ENCODE results near the gene E2F7. TPM values are rescaled to one million over a fixed set of nuclear protein-coding genes. Genes with fewer than 3 reads are reported as not detected.

Gene E2F7
- total RNA-seq, 1 donor from 2014 or later, result 1.7 TPM

DNA sequence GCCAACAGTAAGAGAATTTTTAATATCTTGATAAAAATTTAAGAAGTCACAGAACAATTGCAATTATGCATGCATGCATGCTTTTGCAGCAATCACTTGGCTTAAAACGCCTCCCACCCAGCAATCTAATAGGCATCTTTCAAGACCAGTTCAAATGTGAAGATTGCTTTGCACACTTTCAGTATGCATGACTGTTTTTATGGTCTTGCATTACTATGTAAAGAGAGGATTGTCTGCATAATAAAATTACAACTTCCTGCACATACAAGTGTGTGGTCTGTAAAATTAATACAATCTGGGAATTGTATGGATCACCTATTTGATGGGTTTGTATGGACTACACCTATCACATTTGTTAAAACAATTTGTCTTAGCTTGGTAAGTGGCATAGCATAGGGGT, 48.8 kb downstream of the E2F7 start:
- no peak for DNase-seq (ENCODE audit: low spot score)

DNA sequence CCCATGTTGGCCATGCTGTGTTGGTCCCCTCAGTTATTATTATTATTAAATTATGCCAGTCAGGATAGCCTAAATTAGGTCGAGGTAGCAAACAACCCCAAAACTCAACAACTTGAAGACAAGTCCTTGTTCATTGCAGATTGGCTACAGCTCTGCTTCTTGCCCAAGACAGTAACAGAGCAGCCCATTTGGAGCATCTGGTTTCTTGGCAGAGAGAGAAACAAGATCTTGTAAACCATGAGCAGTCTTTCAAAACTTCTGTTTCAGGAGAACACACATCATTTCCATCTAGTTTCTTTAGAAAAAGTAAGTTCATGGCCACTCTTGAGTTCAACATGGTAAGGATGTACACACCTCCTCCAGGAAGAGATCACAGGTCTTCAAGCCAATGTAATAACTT, 52.3 kb downstream of the E2F7 start:
- no peak for DNase-seq (ENCODE audit: low spot score)

DNA sequence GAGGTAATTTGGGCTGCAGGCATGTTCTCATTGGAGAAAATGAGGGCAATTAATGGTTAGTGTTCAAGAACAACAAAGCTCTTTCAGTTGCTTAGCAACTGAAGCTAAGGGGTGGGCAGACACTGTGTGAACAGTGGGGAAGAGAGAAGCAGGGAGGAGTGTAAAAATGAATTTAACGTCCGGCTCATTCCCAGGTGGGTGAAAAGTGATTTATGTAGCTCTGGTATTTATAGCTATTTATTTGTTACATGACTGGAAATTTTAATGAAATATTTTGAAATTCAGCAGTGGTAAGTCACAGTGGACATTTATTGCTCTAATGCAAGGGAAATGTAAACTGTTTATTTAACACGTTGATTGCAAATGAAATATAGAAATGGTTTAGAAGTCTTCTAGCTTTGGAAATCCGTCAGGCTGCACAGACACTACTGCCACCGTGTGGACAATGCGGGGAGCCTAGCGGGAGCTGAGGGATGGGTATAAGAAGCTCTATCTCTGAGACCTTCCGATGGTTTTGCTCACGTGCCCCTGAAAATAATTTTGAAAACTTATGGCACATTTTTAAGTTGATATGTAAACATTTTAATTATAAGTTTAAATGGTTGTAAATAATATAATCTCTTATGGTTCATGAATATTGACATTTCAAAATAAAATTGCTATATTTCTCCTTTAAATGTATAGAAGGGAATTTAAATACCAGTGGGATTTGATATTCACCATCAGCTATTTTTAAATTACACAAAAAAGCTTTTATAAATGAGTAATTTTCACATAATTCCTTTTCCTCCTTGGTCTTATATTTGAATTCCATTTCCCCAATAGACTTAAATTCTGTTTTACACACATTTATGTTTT, 54.4 kb downstream of the E2F7 start:
- DNase-seq (ENCODE audit: low spot score), result peak; percentile 90

DNA sequence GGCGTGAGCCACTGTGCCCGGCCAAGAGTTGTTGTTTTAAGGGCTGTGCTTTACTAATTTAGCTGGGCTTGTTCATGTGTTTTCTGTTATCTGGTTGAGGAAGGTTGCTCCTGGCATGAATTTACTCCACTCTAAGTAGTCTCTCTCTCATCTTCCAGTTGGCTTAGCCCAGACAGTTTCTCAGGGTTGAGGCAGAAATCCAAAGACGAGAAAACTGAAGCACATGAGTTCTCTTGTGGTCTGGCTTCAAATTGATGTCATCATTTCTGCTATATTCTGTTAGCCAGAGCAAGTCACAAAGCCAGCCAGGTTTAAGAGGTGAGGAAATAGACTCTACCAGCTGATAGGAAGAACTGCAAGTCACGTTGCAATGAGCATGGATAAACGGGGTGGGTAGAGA, 57.9 kb downstream of the E2F7 start:
- DNase-seq (ENCODE audit: low spot score), result no peak

DNA sequence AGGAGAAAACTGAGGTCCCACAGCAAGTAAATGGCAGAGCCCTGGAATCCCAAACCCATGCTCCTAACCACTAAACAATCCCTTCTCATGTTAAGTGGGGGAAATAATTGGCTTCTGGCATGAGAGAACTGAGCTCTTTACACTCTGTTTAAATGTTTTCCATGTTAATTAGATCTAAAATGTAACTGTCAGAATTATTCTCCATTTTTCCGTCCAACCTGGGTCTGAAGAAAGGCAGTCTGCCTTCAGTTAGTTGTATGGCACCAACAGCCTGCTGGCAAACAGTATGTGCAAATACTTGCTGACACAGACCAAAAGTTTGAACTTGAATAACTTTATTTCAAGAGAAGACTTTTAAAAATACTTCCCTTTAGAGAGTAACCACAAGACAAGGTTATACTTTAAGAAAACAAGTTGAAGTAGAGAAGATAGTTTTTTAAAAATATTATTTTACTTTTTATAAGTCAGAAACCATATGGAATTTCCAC, 59.7 kb downstream of the E2F7 start:
- no peak for DNase-seq (ENCODE audit: low spot score)

DNA sequence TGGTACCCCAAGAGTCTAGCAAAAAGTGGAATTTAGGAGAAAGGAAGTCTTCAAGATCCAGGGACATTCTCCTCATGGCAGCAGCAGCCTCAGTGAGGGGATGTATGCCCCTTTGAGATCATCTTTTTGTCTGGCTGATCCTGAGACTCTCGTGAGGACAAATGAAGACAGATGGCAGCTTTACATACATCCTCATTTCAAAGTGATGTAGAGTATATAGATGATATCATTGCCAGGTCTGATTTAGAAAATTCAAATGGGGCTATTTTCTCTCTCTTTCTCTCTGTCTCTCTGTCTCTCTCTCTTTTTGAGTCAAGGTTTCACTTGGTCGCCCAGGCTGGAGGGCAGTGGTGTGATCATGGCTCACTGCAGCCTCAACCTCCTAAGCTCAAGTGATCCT, 61.5 kb downstream of the E2F7 start:
- no peak for DNase-seq (ENCODE audit: low spot score)

DNA sequence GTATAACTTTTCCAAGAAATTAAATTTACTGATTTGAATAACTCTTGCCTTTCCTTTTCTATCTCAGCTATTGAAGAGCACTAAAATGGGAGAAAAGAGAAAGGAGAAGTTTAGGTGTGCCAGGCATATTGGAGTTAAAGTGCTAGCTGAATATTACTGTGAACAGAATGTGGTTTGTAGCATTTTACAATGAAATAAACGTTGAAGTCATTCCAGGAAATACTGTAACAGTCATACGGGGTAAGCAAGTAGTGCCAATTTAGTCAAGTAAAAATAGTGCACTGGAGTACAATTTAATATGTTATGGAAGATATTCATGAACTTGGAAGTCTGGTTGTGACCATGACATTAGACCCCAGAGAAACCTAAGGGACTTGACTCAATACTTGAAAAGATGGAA, 62.1 kb downstream of the E2F7 start:
- DNase-seq (ENCODE audit: low spot score), result no peak

DNA sequence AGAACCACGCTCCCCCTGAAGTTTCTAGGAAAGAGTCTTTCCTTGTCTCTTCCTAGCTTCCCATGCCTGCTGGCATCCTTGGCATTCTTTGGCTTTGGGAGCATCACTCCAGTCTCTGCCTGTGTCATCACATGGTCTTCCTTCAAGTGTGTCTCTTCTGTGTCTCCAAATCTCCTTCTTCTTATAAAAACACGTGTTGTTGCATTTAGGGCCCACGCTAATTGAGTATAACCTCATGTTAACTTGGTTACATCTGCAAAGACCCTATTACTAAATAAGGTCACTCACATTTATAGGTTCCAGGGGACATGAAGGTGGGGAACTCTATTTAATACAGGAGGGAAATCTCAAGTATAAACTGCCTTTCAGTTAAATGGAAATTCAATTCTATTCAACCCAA, 63.0 kb downstream of the E2F7 start:
- DNase-seq (ENCODE audit: low spot score), result no peak

DNA sequence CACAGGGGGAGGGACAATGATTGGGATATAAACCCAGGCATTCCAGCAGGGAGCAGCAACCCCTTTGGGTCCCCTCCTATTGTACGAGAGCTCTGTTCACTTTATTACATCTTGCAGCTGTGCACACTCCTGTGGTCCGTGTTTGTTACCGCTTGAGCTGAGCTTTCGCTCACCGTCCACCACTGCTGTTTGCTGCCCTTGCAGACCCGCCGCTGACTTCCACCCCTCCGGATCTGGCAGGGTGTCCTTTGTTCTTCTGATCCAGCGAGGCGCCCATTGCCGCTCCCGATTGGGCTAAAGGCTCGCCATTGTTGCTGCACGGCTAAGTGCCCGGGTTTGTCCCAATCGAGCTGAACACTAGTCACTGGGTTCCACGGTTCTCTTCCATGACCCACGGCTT, 64.1 kb downstream of the E2F7 start:
- DNase-seq (ENCODE audit: low spot score), result no peak

DNA sequence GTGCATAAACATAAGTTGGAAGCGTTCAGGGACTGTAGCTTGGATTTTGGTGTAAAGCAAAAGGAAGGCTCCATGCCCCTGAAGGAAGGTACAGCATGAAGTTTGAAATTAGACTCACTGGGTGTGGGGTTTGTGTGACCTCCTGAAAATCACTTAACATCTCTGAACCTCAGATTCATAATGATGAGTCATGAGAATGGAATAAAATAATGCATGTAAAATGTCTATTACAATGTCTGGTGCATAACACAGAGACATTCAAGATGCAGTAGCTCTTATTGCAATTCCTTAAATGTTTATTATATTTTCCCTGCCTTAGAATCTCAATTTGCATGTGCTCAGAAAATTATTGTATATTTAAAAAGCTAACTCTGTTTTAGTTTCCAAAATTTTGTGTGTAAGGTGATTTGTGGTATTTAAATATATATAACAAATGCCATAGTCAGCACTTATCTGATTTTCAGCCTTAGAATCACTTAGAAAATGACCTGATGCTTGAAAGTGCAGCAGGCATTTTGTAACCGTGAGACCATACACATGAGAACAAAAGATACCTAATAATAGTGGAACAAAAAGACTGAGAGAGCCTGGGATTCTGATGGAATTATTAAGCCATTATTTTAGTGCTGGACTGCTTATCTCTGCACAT, 66.3 kb downstream of the E2F7 start:
- DNase-seq (ENCODE audit: low spot score), result no peak

DNA sequence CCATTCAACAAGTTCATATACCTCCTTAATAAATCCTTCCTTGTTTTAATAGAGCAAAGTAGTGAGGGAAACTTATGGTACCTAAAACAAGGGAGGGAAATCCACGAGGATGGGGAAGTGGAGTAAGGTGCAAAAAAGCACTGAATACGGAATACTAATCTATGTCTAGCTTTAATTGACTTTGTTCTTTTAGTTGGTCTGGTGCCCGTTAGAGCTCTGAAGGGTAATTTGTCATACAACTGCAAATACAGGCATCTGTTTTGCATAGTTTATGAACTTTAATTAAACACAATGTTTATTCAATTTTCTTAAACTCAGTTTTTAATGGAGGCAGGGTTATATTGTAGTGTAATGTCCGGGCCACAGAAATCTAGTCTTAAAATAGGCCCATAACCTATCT, 67.0 kb downstream of the E2F7 start:
- DNase-seq (ENCODE audit: low spot score), result no peak

DNA sequence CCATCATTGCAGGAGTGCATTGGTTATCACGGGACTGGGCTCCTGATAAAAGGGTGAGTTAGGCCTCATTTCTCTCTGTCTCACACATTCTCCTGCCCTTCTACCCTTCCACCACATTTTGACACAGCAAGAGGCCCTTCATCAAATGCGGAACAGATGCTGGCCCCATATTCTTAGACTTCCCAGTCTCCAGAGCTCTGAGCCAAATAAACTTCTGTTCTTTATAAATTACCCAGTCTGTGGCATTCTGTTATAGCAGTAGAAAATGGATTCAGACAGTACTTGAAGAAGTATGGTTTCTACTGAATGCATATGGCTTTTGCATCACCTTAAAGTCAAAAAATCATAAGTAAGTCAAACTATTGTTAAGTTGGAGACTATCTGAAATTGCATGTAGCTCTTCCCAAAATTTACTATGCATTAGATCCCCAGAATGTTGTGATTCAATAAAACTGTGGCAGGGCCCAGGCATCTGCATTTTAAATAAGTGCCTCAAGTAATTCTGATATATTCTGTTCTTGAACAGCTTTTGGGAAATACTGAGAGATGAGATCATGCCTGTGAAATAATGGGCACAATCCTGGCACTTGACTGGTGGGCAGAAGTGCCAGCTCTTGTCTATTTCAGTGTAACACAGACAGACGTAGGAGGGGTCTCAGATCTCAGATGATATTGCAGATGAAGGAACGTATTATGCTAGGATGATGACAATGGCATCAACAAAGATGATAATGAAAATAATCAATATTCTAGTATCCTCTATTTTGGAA, 68.2 kb downstream of the E2F7 start:
- no peak for DNase-seq (ENCODE audit: low spot score)

DNA sequence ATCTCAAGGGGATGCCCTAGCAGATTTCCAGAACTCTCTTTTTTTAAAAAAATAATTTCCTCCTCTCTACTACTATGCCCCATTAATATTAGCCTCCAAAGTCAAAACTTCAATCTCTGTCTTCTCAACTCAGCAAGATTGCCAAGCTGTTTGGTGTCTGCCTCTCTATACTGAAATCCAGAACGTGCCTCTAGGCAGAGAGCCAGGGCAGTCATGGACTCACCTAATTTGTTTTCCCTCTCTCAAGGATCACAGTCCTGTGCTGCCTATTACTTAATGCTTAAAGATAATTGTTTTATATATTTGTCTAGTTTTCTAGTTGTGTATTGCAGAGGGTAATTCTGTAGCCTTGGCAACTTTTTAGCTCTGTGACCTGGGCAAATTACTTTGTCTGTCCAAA, 74.7 kb downstream of the E2F7 start:
- DNase-seq (ENCODE audit: low spot score), result no peak

DNA sequence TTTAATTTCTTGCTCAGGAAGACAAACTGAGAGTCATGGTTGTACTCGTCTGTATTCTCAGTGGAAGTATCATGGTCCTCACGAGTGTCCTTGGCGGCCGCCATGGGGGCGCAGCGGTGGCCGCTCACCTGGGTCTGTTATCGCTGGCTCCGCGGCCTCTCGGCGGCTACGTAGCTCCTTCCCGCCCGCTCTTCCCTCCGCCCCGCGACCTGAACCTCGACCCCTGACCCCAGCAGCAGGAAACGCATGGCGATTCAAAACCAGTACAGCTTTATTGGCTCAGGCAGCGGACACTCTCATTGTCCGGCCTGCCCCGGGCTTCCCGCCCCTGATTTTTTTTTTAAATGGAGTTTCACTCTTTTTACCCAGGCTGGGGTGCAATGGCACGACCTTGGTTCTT, 80.8 kb downstream of the E2F7 start:
- no peak for DNase-seq (ENCODE audit: low spot score)

DNA sequence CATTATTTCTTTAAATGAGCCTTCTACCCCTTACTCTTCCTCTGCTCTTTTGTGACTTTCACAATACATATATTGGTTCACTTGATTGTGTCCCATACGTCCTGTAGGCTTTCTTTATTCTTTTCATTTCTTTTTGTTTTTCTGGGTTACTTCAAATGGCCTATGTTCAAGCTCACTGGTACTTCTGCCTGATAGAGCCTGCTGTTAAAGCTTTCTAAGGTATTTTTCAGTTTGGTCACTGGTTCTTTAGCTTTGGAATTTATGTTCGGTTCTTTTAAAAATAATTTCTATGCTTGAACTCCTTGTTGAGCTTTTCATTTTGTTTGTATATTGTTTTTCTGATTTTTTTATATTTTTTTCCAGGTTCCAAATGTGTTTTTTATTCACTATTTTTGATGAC, 81.9 kb downstream of the E2F7 start:
- no peak for DNase-seq (ENCODE audit: low spot score)

DNA sequence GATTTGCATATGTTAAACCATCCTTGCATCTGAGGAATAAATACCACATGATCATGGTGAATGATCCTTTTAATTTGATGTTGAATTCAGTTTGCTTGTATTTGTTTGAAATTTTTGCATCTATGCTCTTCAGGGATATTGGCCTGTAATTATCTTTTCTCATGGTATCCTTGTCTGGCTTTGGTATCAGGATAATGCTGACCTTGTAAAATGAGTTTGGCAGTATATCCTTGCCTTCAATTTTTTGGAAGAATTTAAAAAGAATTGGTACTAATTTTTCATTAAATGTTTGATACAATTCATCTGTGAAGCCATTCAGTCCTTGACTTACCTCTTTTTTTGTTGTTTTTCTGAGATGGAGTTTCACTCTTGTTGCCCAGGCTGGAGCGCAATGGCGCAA, 85.2 kb downstream of the E2F7 start:
- no peak for DNase-seq (ENCODE audit: low spot score)

DNA sequence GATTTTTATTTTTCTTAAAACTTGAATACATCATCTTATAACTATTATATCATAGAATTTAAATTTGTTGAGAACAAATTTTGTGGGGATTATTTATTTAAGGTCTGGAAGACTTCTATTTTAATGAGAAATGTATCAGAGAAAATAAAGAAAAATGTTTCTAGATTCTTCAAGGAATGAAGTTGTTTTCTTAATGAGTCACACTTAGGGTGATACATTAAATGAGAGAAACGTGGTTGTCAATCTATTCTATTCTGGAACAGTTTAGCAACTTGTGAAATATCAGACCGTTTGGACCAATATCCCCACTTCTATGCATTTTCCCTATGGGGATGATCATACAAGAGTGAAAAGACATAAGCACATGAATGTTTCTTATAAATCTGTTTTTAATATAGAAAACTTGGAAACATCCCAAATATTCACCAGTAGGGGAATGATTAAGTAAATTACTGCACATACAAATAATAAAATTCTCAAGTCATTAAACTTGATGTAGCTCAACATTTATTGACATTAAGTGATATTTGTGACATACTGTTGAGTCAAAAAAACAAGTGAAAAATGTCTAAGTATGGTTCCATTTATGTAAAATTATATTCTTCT, 88.5 kb downstream of the E2F7 start:
- DNase-seq (ENCODE audit: low spot score), result no peak

Other genes with a start within 250 kb of the E2F7 start
- gene CSRP2, start 186.6 kb downstream of the E2F7 start, total RNA-seq (ENCODE audit: insufficient read depth, low replicate concordance), result 195 TPM

Data from umbilical cord (tissue), 2 donors.